ENCODE results near the gene SWI5. TPM values are rescaled to one million over a fixed set of nuclear protein-coding genes. Genes with fewer than 3 reads are reported as not detected.

SWI5 gene
- total RNA-seq, 4 donors from 2014 or later, result 27.5 to 39.8 (median 32.9) TPM

DNA sequence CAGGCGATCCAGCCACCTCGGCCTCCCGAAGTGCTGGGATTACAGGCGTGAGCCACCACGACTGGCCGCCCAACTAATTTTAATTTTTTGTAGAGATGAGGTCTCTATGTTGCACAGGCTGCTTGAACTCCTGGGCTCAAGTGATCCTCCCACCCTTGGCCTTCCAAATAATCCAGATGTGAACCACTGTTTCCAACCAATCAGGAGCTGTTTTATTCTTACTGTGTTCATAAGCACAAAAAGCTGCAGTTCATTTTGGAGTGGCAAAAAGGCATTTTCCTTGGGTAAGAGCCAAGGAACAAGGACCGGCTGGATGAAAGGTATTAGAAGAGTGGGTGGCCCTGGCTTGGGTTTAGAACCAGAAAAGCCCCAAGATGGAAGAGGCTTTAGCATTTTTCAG, 59.1 kb downstream of the SWI5 start:
- no peak for TF ChIP-seq EP300 (IDR thresholded peaks at IDR 0.05)
- TF ChIP-seq, protein P1, sequence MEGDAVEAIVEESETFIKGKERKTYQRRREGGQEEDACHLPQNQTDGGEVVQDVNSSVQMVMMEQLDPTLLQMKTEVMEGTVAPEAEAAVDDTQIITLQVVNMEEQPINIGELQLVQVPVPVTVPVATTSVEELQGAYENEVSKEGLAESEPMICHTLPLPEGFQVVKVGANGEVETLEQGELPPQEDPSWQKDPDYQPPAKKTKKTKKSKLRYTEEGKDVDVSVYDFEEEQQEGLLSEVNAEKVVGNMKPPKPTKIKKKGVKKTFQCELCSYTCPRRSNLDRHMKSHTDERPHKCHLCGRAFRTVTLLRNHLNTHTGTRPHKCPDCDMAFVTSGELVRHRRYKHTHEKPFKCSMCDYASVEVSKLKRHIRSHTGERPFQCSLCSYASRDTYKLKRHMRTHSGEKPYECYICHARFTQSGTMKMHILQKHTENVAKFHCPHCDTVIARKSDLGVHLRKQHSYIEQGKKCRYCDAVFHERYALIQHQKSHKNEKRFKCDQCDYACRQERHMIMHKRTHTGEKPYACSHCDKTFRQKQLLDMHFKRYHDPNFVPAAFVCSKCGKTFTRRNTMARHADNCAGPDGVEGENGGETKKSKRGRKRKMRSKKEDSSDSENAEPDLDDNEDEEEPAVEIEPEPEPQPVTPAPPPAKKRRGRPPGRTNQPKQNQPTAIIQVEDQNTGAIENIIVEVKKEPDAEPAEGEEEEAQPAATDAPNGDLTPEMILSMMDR (IDR thresholded peaks at IDR 0.05), result no peak
- TF ChIP-seq POLR2A (IDR thresholded peaks at IDR 0.05), result no peak
- Histone ChIP-seq H3K9me3 (no peaks in the 10 kb centered on the region), H3K4me1 (peaks cover 0 to 5% (median 4%) of the 10 kb centered on the region in 4 donors), H3K27ac (no peak overlapping the region), H3K27me3 (no peaks in the 10 kb centered on the region), H3K4me3 (no peak overlapping the region), H3K36me3 (peaks cover 0 to 50% (median 0%) of the 10 kb centered on the region in 3 donors)
- 73 to 76% methylated on average over 7 of the region's 7 CpGs for WGBS, 2 donors
- no peak for DNase-seq (ENCODE audit: low spot score in 2 of 2)

DNA sequence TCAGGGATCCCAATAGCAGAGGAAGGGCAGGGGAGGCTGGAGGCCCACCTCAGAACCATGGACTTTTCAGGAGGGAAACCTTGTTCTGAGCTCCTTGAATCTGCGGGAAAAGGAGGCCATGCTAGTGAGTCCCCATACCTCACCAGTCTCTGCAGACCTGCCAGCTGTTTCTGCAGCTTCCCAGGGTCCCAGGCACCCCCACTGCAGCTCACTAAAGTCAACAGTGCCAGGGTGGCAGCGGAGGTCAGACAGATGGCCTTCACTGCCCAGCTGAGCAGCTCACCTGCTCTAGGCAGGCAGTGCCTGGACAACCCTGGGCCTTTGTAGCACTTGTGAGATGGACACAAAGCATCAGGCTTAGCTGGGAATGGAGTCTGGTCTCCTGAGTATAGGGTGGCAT, 59.8 kb downstream of the SWI5 start:
- Histone ChIP-seq H3K4me3 (no peak overlapping the region), H3K9me3 (no peaks in the 10 kb centered on the region), H3K27ac (no peak overlapping the region), H3K4me1 (peaks cover 0 to 8% (median 5%) of the 10 kb centered on the region in 4 donors), H3K27me3 (no peaks in the 10 kb centered on the region), H3K36me3 (peaks cover 0 to 42% (median 0%) of the 10 kb centered on the region in 3 donors)
- TF ChIP-seq POLR2A (IDR thresholded peaks at IDR 0.05) (no peak), EP300 (IDR thresholded peaks at IDR 0.05) (no peak)
- TF ChIP-seq, protein P1 (IDR thresholded peaks at IDR 0.05), result no peak
- 90 to 94% methylated on average over 2 of the region's 2 CpGs for WGBS, 2 donors
- DNase-seq (ENCODE audit: low spot score in 2 of 2), result no peak

DNA sequence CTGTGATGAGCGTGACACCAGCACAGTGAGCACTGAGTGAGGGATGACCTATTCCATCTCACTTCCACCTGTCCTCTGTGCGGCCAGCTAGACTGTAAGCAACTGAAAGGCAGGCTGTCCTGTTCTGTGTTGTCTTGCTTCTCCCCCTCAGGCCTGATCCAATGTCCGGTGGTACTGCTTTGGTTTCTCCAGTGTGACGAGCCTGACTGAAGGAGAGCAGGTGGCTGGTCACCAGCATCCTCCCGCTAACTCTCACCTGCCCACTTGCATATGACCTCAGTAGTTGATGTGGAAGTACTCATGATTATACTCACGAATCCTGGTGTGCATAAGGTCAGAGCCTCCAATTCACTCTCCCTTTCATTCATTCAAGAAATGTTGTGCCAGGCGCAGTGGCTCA, 61.9 kb downstream of the SWI5 start:
- Histone ChIP-seq H3K9me3 (no peaks in the 10 kb centered on the region), H3K27me3 (no peaks in the 10 kb centered on the region), H3K4me3 (no peak overlapping the region), H3K36me3 (peaks cover 0 to 26% (median 0%) of the 10 kb centered on the region in 3 donors), H3K27ac (no peak overlapping the region), H3K4me1 (peaks cover 0 to 19% (median 10%) of the 10 kb centered on the region in 4 donors)
- TF ChIP-seq, protein P1 (IDR thresholded peaks at IDR 0.05), result no peak
- TF ChIP-seq EP300 (IDR thresholded peaks at IDR 0.05) (no peak), POLR2A (IDR thresholded peaks at IDR 0.05) (no peak)
- 90 to 91% methylated on average over 7 of the region's 7 CpGs for WGBS, 2 donors
- no peak for DNase-seq (ENCODE audit: low spot score in 2 of 2)

Small RNA genes within 50 kb of the gene (small RNA-seq; reads per million reads assigned to genes)
- gene MIR199B (19.4 reads per million, percentile 92 among the genes with 10 or more reads in this experiment), gene MIR3154 (not detected)

Other genes with a start within 250 kb of the SWI5 start
- 10 to 100 TPM in 1 of 4 donors, 1 to 10 TPM in 3; 5.4 to 11.2 (median 8.1) TPM for gene NAIF1, start 209.0 kb upstream of the SWI5 start, total RNA-seq
- 10 to 100 TPM; 23.4 to 29.7 (median 27.2) TPM for gene SLC25A25, start 208.0 kb upstream of the SWI5 start, total RNA-seq
- 100 to 1,000 TPM in 1 of 4 donors, 10 to 100 TPM in 3; 68.9 to 180 (median 74.7) TPM for gene PTGES2, start 148.5 kb upstream of the SWI5 start, total RNA-seq
- not detected for gene LCN2, start 126.8 kb upstream of the SWI5 start, total RNA-seq
- 100 to 1,000 TPM; 202 to 310 (median 243) TPM for gene BBLN, start 116.0 kb upstream of the SWI5 start, total RNA-seq
- 10 to 100 TPM; 59.4 to 99.3 (median 71.4) TPM for gene CIZ1, start 84.7 kb upstream of the SWI5 start, total RNA-seq
- gene DNM1, start 72.9 kb upstream of the SWI5 start, total RNA-seq, result 10 to 100 TPM; 19.9 to 50.4 (median 41.4) TPM
- 100 to 1,000 TPM in 1 of 4 donors, 10 to 100 TPM in 3; 67.4 to 103 (median 91.9) TPM for gene GOLGA2, start 269 bp upstream of the SWI5 start, total RNA-seq
- 10 to 100 TPM in 1 of 4 donors, 1 to 10 TPM in 3; 7.2 to 18.3 (median 9.2) TPM for gene TRUB2, start 46.2 kb downstream of the SWI5 start, total RNA-seq
- gene COQ4, start 46.6 kb downstream of the SWI5 start, total RNA-seq, result 10 to 100 TPM; 50.5 to 71.7 (median 65.5) TPM
- gene SLC27A4, start 64.3 kb downstream of the SWI5 start, total RNA-seq, result 10 to 100 TPM; 13.5 to 33.3 (median 18.0) TPM
- gene URM1, start 95.1 kb downstream of the SWI5 start, total RNA-seq, result 10 to 100 TPM; 18.1 to 25.5 (median 23.2) TPM
- 10 to 100 TPM; 23.7 to 48.2 (median 31.6) TPM for gene CERCAM, start 144.6 kb downstream of the SWI5 start, total RNA-seq
- 10 to 100 TPM; 23.2 to 32.7 (median 25.8) TPM for gene ODF2, start 179.7 kb downstream of the SWI5 start, total RNA-seq
- gene GLE1, start 228.4 kb downstream of the SWI5 start, total RNA-seq, result 10 to 100 TPM; 24.5 to 30.4 (median 28.8) TPM